PFSK-1 (cell line): ENCODE data around the gene ANAPC16.

Experiments
- FOXP2 ChIP-seq: optimal IDR thresholded peaks from 2 replicates; pipeline ENCODE3; 2011; ENCODE audit warnings: borderline replicate concordance, control low read depth, inconsistent platforms; ENCODE audit not compliant: insufficient read depth; ENCODE audit errors: extremely low read length, extremely low read depth
- POLR2AphosphoS5 ChIP-seq: IDR thresholded peaks from 2 replicates; pipeline ENCODE4 v1.6.1; 2012; ENCODE audit warnings: low read depth, mild to moderate bottlenecking, control low read depth, low read length, moderate library complexity
- SIN3A ChIP-seq: IDR thresholded peaks from 2 replicates; pipeline ENCODE4 v1.6.1; 2012; ENCODE audit warnings: mild to moderate bottlenecking, low read length, moderate library complexity, borderline replicate concordance; ENCODE audit not compliant: insufficient read depth
- TAF1 ChIP-seq: IDR thresholded peaks from 2 replicates; pipeline ENCODE4 v1.6.1; 2012; ENCODE audit warnings: low read length, control low read depth, borderline replicate concordance; ENCODE audit not compliant: insufficient read depth
- TF ChIP-seq, protein P1 (sequence below), 2 experiments: IDR thresholded peaks; 2 replicates each; pipeline versions ENCODE4 v1.6.1 to v1.8.0; 2011 to 2012; ENCODE audit warnings: low read depth in 2 of 2, low read length in 2 of 2, control low read depth in 1 of 2, inconsistent platforms in 1 of 2, mild to moderate bottlenecking in 1 of 2, moderate library complexity in 1 of 2; ENCODE audit not compliant: insufficient read depth in 1 of 2

The ANAPC16 gene

GRCh38 chr10:72221278-72221677 lies 5.5 kb downstream of the ANAPC16 start:
- no peak for TF ChIP-seq TAF1

- TF ChIP-seq, protein P1, sequence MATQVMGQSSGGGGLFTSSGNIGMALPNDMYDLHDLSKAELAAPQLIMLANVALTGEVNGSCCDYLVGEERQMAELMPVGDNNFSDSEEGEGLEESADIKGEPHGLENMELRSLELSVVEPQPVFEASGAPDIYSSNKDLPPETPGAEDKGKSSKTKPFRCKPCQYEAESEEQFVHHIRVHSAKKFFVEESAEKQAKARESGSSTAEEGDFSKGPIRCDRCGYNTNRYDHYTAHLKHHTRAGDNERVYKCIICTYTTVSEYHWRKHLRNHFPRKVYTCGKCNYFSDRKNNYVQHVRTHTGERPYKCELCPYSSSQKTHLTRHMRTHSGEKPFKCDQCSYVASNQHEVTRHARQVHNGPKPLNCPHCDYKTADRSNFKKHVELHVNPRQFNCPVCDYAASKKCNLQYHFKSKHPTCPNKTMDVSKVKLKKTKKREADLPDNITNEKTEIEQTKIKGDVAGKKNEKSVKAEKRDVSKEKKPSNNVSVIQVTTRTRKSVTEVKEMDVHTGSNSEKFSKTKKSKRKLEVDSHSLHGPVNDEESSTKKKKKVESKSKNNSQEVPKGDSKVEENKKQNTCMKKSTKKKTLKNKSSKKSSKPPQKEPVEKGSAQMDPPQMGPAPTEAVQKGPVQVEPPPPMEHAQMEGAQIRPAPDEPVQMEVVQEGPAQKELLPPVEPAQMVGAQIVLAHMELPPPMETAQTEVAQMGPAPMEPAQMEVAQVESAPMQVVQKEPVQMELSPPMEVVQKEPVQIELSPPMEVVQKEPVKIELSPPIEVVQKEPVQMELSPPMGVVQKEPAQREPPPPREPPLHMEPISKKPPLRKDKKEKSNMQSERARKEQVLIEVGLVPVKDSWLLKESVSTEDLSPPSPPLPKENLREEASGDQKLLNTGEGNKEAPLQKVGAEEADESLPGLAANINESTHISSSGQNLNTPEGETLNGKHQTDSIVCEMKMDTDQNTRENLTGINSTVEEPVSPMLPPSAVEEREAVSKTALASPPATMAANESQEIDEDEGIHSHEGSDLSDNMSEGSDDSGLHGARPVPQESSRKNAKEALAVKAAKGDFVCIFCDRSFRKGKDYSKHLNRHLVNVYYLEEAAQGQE (IDR thresholded peaks at IDR 0.05; ENCODE audit: insufficient read depth in 1 of 2, low read depth in 2 of 2, low read length in 2 of 2) = no peak
- TF ChIP-seq FOXP2 (no peak), TAF1 (no peak), SIN3A (no peak), POLR2AphosphoS5 (no peak)
These were observed 7.9 kb downstream of the ANAPC16 start for GRCh38 chr10:72223743-72224101.

DNA sequence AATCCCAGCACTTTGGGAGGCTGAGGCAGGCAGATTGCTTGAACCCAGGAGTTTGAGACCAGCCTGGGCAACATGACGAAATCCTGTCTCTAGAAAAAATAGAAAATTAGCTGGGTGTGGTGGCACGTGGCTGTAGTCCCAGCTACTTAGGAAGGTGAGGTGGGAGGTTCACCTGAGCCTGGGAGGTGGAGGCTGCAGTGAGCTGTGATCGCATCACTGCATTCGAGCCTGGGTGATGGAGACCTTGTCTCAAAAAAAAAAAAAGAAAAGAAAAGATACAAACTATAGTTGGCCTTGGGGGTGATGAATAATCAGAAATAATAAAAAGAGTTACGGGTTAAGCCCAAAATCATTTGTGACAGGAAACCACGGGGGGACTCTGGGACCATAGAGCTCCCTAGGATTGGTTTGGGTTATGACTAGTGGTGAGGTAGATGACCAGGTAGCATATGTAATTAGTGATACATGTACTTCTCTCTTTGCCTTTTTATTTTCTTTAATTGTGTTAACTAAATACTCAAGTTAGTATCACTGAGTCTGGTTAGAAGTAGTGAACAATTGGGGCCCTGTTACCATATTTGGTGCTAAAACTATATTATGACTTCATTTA lies 10.7 kb downstream of the ANAPC16 start:
- TF ChIP-seq POLR2AphosphoS5 = no peak
- no peak for TF ChIP-seq TAF1
- TF ChIP-seq, protein P1 (IDR thresholded peaks at IDR 0.05; ENCODE audit: insufficient read depth in 1 of 2, low read depth in 2 of 2, low read length in 2 of 2) = no peak
- TF ChIP-seq FOXP2 = no peak
- TF ChIP-seq SIN3A = no peak

DNA sequence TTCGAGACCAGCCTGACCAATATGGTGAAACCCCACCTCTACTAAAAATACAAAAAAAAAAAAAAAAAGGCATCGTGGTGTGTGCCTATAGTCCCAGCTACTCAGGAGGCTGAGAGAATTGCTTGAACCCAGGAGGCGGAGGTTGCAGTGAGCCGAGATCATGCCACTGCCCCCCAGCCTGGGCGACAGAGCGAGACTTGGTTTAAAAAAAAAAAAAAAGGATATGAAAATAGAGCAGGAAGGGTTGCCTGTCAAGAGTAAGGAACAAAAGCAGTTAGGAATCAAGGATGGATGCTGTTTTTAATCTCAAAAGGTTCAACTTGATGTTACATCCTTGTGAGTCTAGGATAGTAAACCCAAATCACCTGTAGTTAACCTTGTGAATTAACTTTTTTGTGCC lies 12.0 kb downstream of the ANAPC16 start:
- TF ChIP-seq FOXP2 (no peak), POLR2AphosphoS5 (no peak), SIN3A (no peak), TAF1 (no peak)
- TF ChIP-seq, protein P1 (IDR thresholded peaks at IDR 0.05; ENCODE audit: insufficient read depth in 1 of 2, low read depth in 2 of 2, low read length in 2 of 2) = no peak

- TF ChIP-seq TAF1 (no peak), FOXP2 (no peak), POLR2AphosphoS5 (no peak), SIN3A (no peak)
- TF ChIP-seq, protein P1 (IDR thresholded peaks at IDR 0.05; ENCODE audit: insufficient read depth in 1 of 2, low read depth in 2 of 2, low read length in 2 of 2) = no peak
These were observed 12.5 kb downstream of the ANAPC16 start for GRCh38 chr10:72228318-72228751.
